Natural killer cell (primary cell): ENCODE data around the gene REL. TPM values are rescaled to one million over a fixed set of nuclear protein-coding genes. Genes with fewer than 3 reads are reported as not detected.
A peak's percentile ranks its signal among the peaks of the same experiment; 100 is the strongest.
"Not testable (repeated sequence)": the region's sequence is repeated elsewhere in the genome, so short reads cannot be mapped to it uniquely, and the experiment has no call there.

Experiments
- ATAC-seq, 3 donors: fragments of 150-1000 bp in 2 of 3; fragments of 200-7000 bp in 1 of 3; cut with Tn5 transposase; 1 replicate in 1 of 3; 2 replicates in 2 of 3; pipeline ENCODE4 v1.10.0; 2021; ENCODE audit warnings: mild to moderate bottlenecking in 2 of 3, moderate library complexity in 2 of 3
- DNase-seq, 2 donors: peaks; one replicate each; pipeline versions ENCODE4 v3.0.0 to v3.0.0-alpha.2; 2013 to 2021; ENCODE audit warnings: mixed read lengths in 1 of 2
- H3K27ac ChIP-seq: one replicate; pipeline ENCODE4 v1.5.1; 2013; ENCODE audit warnings: mild to moderate bottlenecking, low read length
- H3K27me3 ChIP-seq: one replicate; pipeline ENCODE4 v1.6.1; 2013; ENCODE audit warnings: low read length; ENCODE audit not compliant: control insufficient read depth, insufficient read depth
- H3K36me3 ChIP-seq: one replicate; pipeline ENCODE4 v1.6.1; 2013; ENCODE audit warnings: low read length; ENCODE audit not compliant: control insufficient read depth, insufficient read depth
- H3K4me1 ChIP-seq: one replicate; pipeline ENCODE4 v1.6.1; 2013; ENCODE audit warnings: low read length; ENCODE audit not compliant: control insufficient read depth, insufficient read depth
- H3K4me3 ChIP-seq: one replicate; pipeline ENCODE4 v1.5.1; 2013; ENCODE audit warnings: low read length
- H3K9me3 ChIP-seq: one replicate; pipeline ENCODE4 v1.6.1; 2013; ENCODE audit warnings: low read length; ENCODE audit not compliant: control insufficient read depth, insufficient read depth
- H3K27ac Mint-ChIP-seq, 2 donors: one replicate each; pipeline ENCODE4 v1.8.0; 2022; ENCODE audit warnings: mild to moderate bottlenecking in 2 of 2, mixed read lengths in 2 of 2, moderate library complexity in 1 of 2
- H3K27me3 Mint-ChIP-seq, 2 donors: one replicate each; pipeline ENCODE4 v1.8.0; 2022; ENCODE audit warnings: low read depth in 2 of 2, mixed read lengths in 2 of 2
- H3K36me3 Mint-ChIP-seq: one replicate; pipeline ENCODE4 v1.8.0; 2022; ENCODE audit warnings: mixed read lengths
- H3K4me1 Mint-ChIP-seq, 2 donors: one replicate each; pipeline ENCODE4 v1.8.0; 2022; ENCODE audit warnings: mixed read lengths in 2 of 2
- H3K4me3 Mint-ChIP-seq: one replicate; pipeline ENCODE4 v1.8.0; 2022; ENCODE audit warnings: mild to moderate bottlenecking, moderate library complexity, mixed read lengths
- H3K9me3 Mint-ChIP-seq, 2 donors: one replicate each; pipeline ENCODE4 v1.8.0; 2022; ENCODE audit warnings: mixed read lengths in 2 of 2
- CTCF ChIP-seq: fragments of 200-600 bp; IDR thresholded peaks from one replicate; pipeline ENCODE4 v1.8.0; 2022; ENCODE audit warnings: antibody characterized with exemption
- WGBS: methylation state at CpG from one replicate; pipeline ENCODE4 v1.1.7; 2013; ENCODE audit warnings: missing lambda C conversion rate; ENCODE audit not compliant: insufficient coverage; 5-methylcytosine and 5-hydroxymethylcytosine counted together
- intact Hi-C: fragments of 100-400 bp; cut with micrococcal nuclease; formaldehyde crosslinking; loops from one replicate; pipeline ENCODE4 v1.14.2; 2022
- total RNA-seq, 4 donors: library from RNA; stranded (reverse); fragments of 120-200 nt in 1 of 4; gene quantifications; one replicate each; pipeline versions ENCODE4 v1.2.3 to v1.2.4, GENCODE V29; 2013 to 2022

REL gene
- total RNA-seq, 3 donors from 2014 or later (not counting 1 experiment from before 2014, with no cell fraction given): 128 to 197 (median 178) TPM

DNA sequence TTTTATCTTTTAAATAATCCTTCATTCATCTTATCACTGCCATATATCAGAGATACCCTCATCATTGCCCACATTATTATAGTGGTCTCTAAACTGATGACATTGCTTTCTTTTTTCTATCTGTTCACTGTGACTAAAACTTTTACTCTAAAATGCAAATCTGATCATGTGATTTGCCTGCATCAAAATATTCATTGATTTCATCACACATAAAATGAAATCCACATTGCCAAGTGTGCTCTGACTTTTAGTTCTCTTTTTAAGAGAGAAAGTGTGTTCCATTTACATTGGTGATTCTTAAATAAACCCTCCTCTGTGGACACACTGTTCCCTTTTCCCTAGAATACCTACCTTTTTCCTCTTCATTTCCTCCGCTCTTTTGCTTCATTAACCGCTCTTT, 7.5 kb downstream of the REL start:
- 96% methylated on average over 2 of the region's 2 CpGs for WGBS
- intact Hi-C loops: no loop called here
- no peak overlapping the region for H3K27ac ChIP-seq

DNA sequence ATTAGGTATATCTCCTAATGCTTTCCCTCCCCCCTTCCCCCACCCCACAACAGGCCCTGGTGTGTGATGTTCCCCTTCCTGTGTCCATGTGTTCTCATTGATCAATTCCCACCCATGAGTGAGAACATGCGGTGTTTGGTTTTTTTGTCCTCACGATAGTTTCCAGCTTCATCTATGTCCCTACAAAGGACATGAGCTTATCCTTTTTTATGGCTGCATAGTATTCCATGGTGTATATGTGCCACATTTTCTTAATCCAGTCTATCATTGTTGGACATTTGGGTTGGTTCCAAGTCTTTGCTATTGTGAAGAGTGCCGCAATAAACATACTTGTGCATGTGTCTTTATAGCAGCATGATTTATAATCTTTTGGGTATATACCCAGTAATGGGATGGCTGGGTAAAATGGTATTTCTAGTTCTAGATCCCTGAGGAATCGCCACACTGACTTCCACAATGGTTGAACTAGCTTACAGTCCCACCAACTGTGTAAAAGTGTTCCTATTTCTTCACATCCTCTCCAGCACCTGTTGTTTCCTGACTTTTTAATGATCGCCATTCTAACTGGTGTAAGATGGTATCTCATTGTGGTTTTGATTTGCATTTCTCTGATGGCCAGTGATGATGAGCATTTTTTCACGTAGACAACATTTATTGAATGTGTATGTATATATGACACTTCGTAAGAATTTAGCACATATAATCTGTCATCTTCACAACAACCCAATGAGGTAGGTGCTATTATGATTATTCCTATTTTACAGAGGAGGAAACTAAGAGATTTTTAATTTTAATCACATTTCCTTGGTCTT, 8.4 kb downstream of the REL start:
- H3K4me3 ChIP-seq, H3K27me3 ChIP-seq, H3K9me3 ChIP-seq, H3K9me3 Mint-ChIP-seq, H3K27me3 Mint-ChIP-seq, H3K4me1 ChIP-seq, H3K27ac ChIP-seq, intact Hi-C loops, DNase-seq: not testable (repeated sequence)
- Mint-ChIP-seq H3K4me3 (peak overlapping the region; percentile 3), H3K36me3 (peaks cover 17% of the 10 kb centered on the region), H3K27ac (peak overlapping the region; percentile 78 to 81), H3K4me1 (peaks cover 68 to 71% of the 10 kb centered on the region in 2 donors)
- peaks cover 25% of the 10 kb centered on the region for H3K36me3 ChIP-seq
- 93% methylated on average over 3 of the region's 7 CpGs for WGBS
- peak; percentile 40 to 71 (median 56) for ATAC-seq

More for the DNA sequence above, 7.5 kb downstream of the REL start:
- no peak for DNase-seq
- peaks cover 16% of the 10 kb centered on the region for H3K36me3 Mint-ChIP-seq
- ATAC-seq: no peak
- peaks cover 17% of the 10 kb centered on the region for H3K36me3 ChIP-seq
- no peaks in the 10 kb centered on the region for H3K27me3 Mint-ChIP-seq
- H3K27ac Mint-ChIP-seq: peak overlapping the region; percentile 20 to 50
- peaks cover 71 to 77% of the 10 kb centered on the region in 2 donors for H3K4me1 Mint-ChIP-seq
- H3K9me3 Mint-ChIP-seq: no peaks in the 10 kb centered on the region
- peaks cover 4% of the 10 kb centered on the region for H3K4me1 ChIP-seq
- H3K27me3 ChIP-seq: no peaks in the 10 kb centered on the region
- H3K4me3 ChIP-seq: no peak overlapping the region
- H3K4me3 Mint-ChIP-seq: peak overlapping the region; percentile 10
- TF ChIP-seq CTCF: no peak
- no peaks in the 10 kb centered on the region for H3K9me3 ChIP-seq

DNA sequence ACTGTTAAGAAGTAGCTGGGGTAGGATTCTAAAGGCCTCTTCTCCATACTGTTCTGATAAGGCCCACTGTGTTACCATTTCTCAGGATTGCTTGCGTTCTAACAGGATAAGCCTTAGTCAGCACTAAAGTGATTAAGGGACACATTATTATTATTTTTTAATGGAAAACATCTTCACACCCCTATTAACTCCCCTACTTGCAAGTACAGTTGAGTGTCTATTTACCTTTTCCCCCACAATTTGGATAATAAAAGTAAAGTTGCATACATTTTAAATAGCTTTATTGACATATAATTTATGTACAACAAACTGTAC, 9.0 kb downstream of the REL start:
- WGBS: no CpG with 5 or more reads among the region's 1 CpG
- DNase-seq: no peak
- Histone ChIP-seq H3K27ac (no peak overlapping the region), H3K36me3 (peaks cover 30% of the 10 kb centered on the region), H3K4me1 (peaks cover 4% of the 10 kb centered on the region), H3K27me3 (no peaks in the 10 kb centered on the region), H3K4me3 (no peak overlapping the region), H3K9me3 (no peaks in the 10 kb centered on the region)
- H3K4me3 Mint-ChIP-seq: peak overlapping the region; percentile 10
- no peaks in the 10 kb centered on the region for H3K27me3 Mint-ChIP-seq
- intact Hi-C loops: no loop called here
- H3K27ac Mint-ChIP-seq: peak overlapping the region; percentile 78 to 81
- no peak for TF ChIP-seq CTCF
- H3K9me3 Mint-ChIP-seq: no peaks in the 10 kb centered on the region
- no peak for ATAC-seq
- peaks cover 62 to 65% of the 10 kb centered on the region in 2 donors for H3K4me1 Mint-ChIP-seq
- H3K36me3 Mint-ChIP-seq: peaks cover 17% of the 10 kb centered on the region

DNA sequence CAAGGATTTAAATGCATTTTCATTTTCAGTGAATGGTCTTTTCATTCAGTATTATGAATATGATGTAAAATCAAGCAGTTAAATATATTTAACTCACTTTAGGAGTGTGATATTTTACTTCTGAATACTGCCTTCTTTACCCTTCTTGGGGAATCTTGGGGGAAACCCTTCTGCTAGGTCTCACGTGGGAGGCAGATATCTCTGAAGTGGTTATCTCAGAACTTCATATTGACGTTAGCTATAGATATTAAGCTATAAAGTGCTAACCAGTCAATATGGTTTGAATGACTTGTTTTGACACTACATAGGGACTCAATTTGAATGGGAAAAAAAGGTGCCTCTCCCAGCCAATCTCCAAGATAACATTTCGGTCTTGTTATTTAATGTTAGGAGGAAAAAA, 9.8 kb downstream of the REL start:
- Histone ChIP-seq H3K36me3 (peaks cover 38% of the 10 kb centered on the region), H3K27ac (no peak overlapping the region), H3K9me3 (no peaks in the 10 kb centered on the region), H3K4me1 (peaks cover 4% of the 10 kb centered on the region), H3K4me3 (no peak overlapping the region), H3K27me3 (no peaks in the 10 kb centered on the region)
- Mint-ChIP-seq H3K4me3 (no peak overlapping the region), H3K27ac (peak overlapping the region; percentile 22 to 81), H3K36me3 (peaks cover 17% of the 10 kb centered on the region), H3K4me1 (peaks cover 54 to 57% of the 10 kb centered on the region in 2 donors), H3K27me3 (no peaks in the 10 kb centered on the region), H3K9me3 (no peaks in the 10 kb centered on the region)
- intact Hi-C loops: no loop called here
- DNase-seq (peak in 1 of 2 donors; percentile 59), ATAC-seq (peak; percentile 22 to 45 (median 41))
- WGBS: 17% methylated on average over 2 of the region's 3 CpGs
- TF ChIP-seq CTCF: no peak
